ENCODE measurements around the gene ZNF205. TPM values are rescaled to one million over a fixed set of nuclear protein-coding genes. Genes with fewer than 3 reads are reported as not detected.

ZNF205 gene
- total and polyA plus RNA-seq, 2 of the 13 experiments (the other 11 are each of a cell fraction or from before 2014, with no cell fraction given) = 5.8 to 10.2 TPM

DNA sequence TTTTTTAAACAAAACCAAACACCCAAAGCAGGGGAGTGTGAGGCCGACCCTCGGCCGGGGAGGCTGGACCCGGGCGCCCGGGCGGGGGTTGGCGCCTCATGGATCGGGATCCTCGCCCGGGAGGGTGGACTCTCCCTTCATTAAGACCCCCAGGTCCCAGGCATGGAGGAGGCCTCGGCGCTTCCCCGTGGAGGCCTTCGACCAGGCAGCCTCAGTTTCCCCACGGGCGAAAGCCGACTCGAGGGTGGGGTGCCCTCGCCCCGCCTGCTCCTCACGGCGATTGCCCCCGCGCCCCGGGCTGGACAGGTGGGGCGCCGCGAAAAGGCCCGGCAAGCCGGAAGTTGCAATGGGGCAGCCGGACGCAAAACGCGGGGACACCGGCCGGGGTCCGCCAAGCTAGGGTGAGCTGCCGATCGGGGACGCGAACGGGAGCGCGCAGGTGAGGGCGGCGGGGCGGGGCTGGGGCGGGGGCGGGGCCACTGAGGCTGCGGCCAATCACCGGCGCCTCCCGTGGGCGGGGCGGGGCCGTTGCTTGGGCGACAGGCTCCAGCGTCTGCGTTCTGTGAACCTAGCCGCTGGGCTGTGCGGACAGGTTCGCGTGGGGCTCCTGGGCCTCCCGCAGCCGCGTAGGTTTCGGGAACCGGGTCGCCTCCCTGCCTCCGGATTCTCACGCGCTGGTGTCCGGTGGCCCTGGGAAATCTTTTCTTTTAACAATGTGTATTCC, 6.0 kb upstream of the ZNF205 start (continued):
- TF ChIP-seq, protein P1, sequence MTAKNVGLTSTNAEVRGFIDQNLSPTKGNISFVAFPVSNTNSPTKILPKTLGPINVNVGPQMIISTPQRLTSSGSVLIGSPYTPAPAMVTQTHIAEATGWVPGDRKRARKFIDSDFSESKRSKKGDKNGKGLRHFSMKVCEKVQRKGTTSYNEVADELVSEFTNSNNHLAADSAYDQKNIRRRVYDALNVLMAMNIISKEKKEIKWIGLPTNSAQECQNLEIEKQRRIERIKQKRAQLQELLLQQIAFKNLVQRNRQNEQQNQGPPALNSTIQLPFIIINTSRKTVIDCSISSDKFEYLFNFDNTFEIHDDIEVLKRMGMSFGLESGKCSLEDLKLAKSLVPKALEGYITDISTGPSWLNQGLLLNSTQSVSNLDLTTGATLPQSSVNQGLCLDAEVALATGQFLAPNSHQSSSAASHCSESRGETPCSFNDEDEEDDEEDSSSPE (CRISPR knock-in tag; IDR thresholded peaks at IDR 0.05) = peak; percentile 55
- TF ChIP-seq ZSCAN31 (CRISPR knock-in tag; IDR thresholded peaks at IDR 0.05; ENCODE audit: low read depth) (0 out of 2 replicates have a peak, but pooled peaks have one; percentile 35), PHF20 (CRISPR knock-in tag; IDR thresholded peaks at IDR 0.05) (peak; percentile 95), ZFP62 (CRISPR knock-in tag; IDR thresholded peaks at IDR 0.05) (no peak), GATA4 (IDR thresholded peaks at IDR 0.05; ENCODE audit: borderline replicate concordance, low read depth) (no peak), YY1 (IDR thresholded peaks at IDR 0.05; ENCODE audit: insufficient read depth, insufficient replicate concordance, low read depth, low read length) (peak; percentile 75), MAFK (conservative IDR thresholded peaks at IDR 0.05 in 1 of 2, IDR thresholded peaks at IDR 0.05 in 1 of 2; ENCODE audit: low read length in 2 of 2) (no peak), FOXA1 (IDR thresholded peaks at IDR 0.05) (no peak), FOXA1 (CRISPR knock-in tag; IDR thresholded peaks at IDR 0.05) (no peak), CHD2 (IDR thresholded peaks at IDR 0.05; ENCODE audit: low read depth, low read length) (0 out of 2 replicates have a peak, but pooled peaks have one; percentile 15), ZNF451 (CRISPR knock-in tag; IDR thresholded peaks at IDR 0.05) (0 out of 2 replicates have a peak, but pooled peaks have one; percentile 46), SPEN (CRISPR knock-in tag; IDR thresholded peaks at IDR 0.05; ENCODE audit: low read depth) (peak; percentile 89; the same call in 1 of the 2 replicates)
- TF ChIP-seq, protein P2, sequence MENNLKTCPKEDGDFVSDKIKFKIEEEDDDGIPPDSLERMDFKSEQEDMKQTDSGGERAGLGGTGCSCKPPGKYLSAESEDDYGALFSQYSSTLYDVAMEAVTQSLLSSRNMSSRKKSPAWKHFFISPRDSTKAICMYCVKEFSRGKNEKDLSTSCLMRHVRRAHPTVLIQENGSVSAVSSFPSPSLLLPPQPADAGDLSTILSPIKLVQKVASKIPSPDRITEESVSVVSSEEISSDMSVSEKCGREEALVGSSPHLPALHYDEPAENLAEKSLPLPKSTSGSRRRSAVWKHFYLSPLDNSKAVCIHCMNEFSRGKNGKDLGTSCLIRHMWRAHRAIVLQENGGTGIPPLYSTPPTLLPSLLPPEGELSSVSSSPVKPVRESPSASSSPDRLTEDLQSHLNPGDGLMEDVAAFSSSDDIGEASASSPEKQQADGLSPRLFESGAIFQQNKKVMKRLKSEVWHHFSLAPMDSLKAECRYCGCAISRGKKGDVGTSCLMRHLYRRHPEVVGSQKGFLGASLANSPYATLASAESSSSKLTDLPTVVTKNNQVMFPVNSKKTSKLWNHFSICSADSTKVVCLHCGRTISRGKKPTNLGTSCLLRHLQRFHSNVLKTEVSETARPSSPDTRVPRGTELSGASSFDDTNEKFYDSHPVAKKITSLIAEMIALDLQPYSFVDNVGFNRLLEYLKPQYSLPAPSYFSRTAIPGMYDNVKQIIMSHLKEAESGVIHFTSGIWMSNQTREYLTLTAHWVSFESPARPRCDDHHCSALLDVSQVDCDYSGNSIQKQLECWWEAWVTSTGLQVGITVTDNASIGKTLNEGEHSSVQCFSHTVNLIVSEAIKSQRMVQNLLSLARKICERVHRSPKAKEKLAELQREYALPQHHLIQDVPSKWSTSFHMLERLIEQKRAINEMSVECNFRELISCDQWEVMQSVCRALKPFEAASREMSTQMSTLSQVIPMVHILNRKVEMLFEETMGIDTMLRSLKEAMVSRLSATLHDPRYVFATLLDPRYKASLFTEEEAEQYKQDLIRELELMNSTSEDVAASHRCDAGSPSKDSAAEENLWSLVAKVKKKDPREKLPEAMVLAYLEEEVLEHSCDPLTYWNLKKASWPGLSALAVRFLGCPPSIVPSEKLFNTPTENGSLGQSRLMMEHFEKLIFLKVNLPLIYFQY (CRISPR knock-in tag; IDR thresholded peaks at IDR 0.05; ENCODE audit: borderline replicate concordance) = peak; percentile 80; the same call in 1 of the 2 replicates
- TF ChIP-seq, protein P3, sequence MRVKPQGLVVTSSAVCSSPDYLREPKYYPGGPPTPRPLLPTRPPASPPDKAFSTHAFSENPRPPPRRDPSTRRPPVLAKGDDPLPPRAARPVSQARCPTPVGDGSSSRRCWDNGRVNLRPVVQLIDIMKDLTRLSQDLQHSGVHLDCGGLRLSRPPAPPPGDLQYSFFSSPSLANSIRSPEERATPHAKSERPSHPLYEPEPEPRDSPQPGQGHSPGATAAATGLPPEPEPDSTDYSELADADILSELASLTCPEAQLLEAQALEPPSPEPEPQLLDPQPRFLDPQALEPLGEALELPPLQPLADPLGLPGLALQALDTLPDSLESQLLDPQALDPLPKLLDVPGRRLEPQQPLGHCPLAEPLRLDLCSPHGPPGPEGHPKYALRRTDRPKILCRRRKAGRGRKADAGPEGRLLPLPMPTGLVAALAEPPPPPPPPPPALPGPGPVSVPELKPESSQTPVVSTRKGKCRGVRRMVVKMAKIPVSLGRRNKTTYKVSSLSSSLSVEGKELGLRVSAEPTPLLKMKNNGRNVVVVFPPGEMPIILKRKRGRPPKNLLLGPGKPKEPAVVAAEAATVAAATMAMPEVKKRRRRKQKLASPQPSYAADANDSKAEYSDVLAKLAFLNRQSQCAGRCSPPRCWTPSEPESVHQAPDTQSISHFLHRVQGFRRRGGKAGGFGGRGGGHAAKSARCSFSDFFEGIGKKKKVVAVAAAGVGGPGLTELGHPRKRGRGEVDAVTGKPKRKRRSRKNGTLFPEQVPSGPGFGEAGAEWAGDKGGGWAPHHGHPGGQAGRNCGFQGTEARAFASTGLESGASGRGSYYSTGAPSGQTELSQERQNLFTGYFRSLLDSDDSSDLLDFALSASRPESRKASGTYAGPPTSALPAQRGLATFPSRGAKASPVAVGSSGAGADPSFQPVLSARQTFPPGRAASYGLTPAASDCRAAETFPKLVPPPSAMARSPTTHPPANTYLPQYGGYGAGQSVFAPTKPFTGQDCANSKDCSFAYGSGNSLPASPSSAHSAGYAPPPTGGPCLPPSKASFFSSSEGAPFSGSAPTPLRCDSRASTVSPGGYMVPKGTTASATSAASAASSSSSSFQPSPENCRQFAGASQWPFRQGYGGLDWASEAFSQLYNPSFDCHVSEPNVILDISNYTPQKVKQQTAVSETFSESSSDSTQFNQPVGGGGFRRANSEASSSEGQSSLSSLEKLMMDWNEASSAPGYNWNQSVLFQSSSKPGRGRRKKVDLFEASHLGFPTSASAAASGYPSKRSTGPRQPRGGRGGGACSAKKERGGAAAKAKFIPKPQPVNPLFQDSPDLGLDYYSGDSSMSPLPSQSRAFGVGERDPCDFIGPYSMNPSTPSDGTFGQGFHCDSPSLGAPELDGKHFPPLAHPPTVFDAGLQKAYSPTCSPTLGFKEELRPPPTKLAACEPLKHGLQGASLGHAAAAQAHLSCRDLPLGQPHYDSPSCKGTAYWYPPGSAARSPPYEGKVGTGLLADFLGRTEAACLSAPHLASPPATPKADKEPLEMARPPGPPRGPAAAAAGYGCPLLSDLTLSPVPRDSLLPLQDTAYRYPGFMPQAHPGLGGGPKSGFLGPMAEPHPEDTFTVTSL (CRISPR knock-in tag; IDR thresholded peaks at IDR 0.05; ENCODE audit: borderline replicate concordance) = no peak
- TF ChIP-seq, protein P4, sequence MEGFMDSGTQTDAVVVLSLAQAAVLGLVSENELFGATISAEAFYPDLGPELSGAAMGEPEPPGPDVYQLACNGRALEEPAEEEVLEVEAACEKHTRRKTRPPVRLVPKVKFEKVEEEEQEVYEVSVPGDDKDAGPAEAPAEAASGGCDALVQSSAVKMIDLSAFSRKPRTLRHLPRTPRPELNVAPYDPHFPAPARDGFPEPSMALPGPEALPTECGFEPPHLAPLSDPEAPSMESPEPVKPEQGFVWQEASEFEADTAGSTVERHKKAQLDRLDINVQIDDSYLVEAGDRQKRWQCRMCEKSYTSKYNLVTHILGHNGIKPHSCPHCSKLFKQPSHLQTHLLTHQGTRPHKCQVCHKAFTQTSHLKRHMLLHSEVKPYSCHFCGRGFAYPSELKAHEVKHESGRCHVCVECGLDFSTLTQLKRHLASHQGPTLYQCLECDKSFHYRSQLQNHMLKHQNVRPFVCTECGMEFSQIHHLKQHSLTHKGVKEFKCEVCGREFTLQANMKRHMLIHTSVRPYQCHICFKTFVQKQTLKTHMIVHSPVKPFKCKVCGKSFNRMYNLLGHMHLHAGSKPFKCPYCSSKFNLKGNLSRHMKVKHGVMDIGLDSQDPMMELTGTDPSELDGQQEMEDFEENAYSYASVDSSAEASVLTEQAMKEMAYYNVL (CRISPR knock-in tag; IDR thresholded peaks at IDR 0.05; ENCODE audit: borderline replicate concordance) = peak; percentile 68; the same call in 1 of the 2 replicates
- TF ChIP-seq, protein P5, sequence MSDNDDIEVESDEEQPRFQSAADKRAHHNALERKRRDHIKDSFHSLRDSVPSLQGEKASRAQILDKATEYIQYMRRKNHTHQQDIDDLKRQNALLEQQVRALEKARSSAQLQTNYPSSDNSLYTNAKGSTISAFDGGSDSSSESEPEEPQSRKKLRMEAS (IDR thresholded peaks at IDR 0.05) = peak; percentile 84

Measured in HepG2 (cell line).